ENCODE data around the gene FBXO9. TPM values are rescaled to one million over a fixed set of nuclear protein-coding genes. Genes with fewer than 3 reads are reported as not detected.

Gene FBXO9
- total RNA-seq, 1 donor from 2014 or later: 72.5 TPM

DNA sequence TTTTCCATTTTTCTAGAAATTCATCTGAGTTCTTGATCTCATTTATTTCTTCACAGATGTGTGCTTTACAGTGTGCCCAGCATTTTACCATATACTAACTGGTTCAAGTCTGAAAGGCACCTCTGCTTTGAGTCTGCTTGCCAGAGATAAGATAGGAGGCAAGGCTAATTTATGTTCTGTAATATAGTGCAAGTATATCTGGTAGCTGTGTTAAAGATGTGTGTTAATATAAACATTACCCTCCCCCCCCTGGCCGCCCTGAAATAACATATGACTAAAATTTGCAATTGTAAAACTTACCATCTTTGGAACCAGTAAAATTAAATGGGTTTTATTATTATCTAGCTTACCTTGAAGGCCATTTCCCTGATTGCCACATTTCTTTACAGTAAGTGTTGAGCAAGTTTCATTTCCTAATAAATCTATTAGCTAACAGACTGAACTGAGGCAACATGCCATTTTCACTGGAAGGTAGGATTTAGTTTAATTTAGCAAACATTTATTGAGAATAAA lies 2.7 kb downstream of the FBXO9 start:
- TF ChIP-seq, protein P1, sequence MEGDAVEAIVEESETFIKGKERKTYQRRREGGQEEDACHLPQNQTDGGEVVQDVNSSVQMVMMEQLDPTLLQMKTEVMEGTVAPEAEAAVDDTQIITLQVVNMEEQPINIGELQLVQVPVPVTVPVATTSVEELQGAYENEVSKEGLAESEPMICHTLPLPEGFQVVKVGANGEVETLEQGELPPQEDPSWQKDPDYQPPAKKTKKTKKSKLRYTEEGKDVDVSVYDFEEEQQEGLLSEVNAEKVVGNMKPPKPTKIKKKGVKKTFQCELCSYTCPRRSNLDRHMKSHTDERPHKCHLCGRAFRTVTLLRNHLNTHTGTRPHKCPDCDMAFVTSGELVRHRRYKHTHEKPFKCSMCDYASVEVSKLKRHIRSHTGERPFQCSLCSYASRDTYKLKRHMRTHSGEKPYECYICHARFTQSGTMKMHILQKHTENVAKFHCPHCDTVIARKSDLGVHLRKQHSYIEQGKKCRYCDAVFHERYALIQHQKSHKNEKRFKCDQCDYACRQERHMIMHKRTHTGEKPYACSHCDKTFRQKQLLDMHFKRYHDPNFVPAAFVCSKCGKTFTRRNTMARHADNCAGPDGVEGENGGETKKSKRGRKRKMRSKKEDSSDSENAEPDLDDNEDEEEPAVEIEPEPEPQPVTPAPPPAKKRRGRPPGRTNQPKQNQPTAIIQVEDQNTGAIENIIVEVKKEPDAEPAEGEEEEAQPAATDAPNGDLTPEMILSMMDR (IDR thresholded peaks at IDR 0.05): no peak
- no peak overlapping the region for H3K4me3 Mint-ChIP-seq (ENCODE audit: unreplicated experiment)
- no peak overlapping the region for H3K27ac Mint-ChIP-seq (ENCODE audit: unreplicated experiment)
- peaks cover 2% of the 10 kb centered on the region for H3K36me3 Mint-ChIP-seq (ENCODE audit: low read depth)
- H3K27me3 Mint-ChIP-seq (ENCODE audit: low read depth): no peaks in the 10 kb centered on the region
- no peaks in the 10 kb centered on the region for H3K9me3 Mint-ChIP-seq (ENCODE audit: low read depth)
- no peak for DNase-seq (ENCODE audit: low spot score)
- H3K4me1 Mint-ChIP-seq (ENCODE audit: low read depth): peaks cover 24% of the 10 kb centered on the region

DNA sequence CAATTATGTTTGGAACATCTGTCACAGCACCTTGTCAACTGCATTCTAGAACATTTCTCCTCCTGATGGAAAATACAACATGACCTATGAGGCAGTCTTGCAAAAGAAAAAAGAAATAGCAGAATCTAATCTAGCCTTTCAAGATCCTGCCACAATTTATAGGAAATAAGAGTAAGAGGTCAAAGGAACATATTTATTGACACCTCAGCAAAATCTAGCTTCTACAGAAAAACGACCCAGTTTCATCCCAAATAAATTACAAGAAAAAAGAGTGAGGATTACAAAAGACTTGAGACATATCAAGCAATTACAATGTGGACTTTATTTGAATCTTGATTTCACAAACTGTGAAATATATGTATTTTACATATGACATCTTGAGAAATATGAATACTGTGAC lies 4.2 kb downstream of the FBXO9 start:
- Mint-ChIP-seq H3K36me3 (ENCODE audit: low read depth) (peaks cover 11% of the 10 kb centered on the region), H3K4me3 (ENCODE audit: unreplicated experiment) (no peak overlapping the region)

DNA sequence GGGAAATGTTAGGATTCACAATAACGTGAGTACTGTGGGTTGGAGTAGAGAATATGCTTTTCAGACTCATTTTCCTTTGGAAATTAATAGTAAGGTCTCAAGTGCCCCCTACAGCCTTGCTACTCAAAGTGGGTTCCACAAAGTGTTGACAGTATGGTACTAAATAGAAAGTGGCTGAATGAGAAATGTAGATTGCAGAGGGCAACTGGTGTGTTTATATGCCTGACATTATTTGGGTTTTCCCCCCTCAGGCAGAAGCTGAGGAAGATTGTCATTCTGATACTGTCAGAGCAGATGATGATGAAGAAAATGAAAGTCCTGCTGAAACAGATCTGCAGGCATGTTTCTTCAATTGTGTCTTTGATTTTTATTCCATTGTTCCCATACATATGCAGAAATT lies 5.6 kb downstream of the FBXO9 start:
- no peak overlapping the region for H3K4me3 Mint-ChIP-seq (ENCODE audit: unreplicated experiment)
- H3K4me1 Mint-ChIP-seq (ENCODE audit: low read depth): peaks cover 20% of the 10 kb centered on the region
- no peaks in the 10 kb centered on the region for H3K9me3 Mint-ChIP-seq (ENCODE audit: low read depth)
- DNase-seq (ENCODE audit: low spot score): no peak
- TF ChIP-seq, protein P1 (IDR thresholded peaks at IDR 0.05): peak; percentile 51
- no peaks in the 10 kb centered on the region for H3K27me3 Mint-ChIP-seq (ENCODE audit: low read depth)
- peaks cover 15% of the 10 kb centered on the region for H3K36me3 Mint-ChIP-seq (ENCODE audit: low read depth)
- H3K27ac Mint-ChIP-seq (ENCODE audit: unreplicated experiment): no peak overlapping the region

More for the DNA sequence above, 4.2 kb downstream of the FBXO9 start:
- no peak for DNase-seq (ENCODE audit: low spot score)
- Mint-ChIP-seq H3K27me3 (ENCODE audit: low read depth) (no peaks in the 10 kb centered on the region), H3K4me1 (ENCODE audit: low read depth) (peaks cover 22% of the 10 kb centered on the region), H3K9me3 (ENCODE audit: low read depth) (no peaks in the 10 kb centered on the region), H3K27ac (ENCODE audit: unreplicated experiment) (no peak overlapping the region)
- TF ChIP-seq, protein P1 (IDR thresholded peaks at IDR 0.05): no peak

DNA sequence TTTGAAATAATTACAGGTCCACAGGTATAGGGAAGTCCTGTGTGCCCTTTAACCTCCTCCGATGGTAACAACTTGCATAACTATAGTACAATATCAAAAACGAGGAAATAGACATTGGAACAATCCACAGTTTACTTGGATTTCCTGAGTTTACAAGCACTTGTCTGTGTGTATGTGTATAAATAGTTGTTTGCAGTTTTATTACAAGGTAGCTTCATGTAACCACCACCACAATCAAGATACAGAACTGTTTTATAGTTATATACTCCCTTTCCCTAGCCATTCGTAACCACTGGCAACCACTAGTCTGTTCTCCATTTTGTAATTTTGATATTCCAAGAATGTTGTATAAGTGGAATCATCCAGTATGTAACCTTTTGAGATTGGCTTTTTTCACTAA lies 9.1 kb downstream of the FBXO9 start:
- Mint-ChIP-seq H3K4me1 (ENCODE audit: low read depth) (no peaks in the 10 kb centered on the region), H3K27ac (ENCODE audit: unreplicated experiment) (no peak overlapping the region), H3K9me3 (ENCODE audit: low read depth) (no peaks in the 10 kb centered on the region), H3K4me3 (ENCODE audit: unreplicated experiment) (no peak overlapping the region), H3K27me3 (ENCODE audit: low read depth) (no peaks in the 10 kb centered on the region), H3K36me3 (ENCODE audit: low read depth) (peaks cover 18% of the 10 kb centered on the region)
- TF ChIP-seq, protein P1 (IDR thresholded peaks at IDR 0.05): no peak
- no peak for DNase-seq (ENCODE audit: low spot score)

DNA sequence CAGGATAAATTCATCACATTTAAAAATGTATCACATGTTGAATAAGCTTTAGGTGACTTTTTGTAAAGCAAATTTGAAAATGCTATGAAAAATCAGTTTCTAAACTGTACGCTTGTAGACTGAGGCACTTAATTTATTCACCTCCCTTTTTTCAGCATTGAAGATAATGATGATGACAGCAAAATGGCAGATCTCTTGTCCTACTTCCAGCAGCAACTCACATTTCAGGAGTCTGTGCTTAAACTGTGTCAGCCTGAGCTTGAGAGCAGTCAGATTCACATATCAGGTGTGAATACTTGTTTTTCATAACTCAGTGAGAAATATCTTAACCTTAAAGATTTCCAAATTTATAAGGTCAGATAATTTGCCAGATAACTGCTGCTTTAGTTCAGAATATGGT lies 15.6 kb downstream of the FBXO9 start:
- H3K27me3 Mint-ChIP-seq (ENCODE audit: low read depth): no peaks in the 10 kb centered on the region
- TF ChIP-seq, protein P1 (IDR thresholded peaks at IDR 0.05): no peak
- H3K4me1 Mint-ChIP-seq (ENCODE audit: low read depth): no peaks in the 10 kb centered on the region
- no peaks in the 10 kb centered on the region for H3K9me3 Mint-ChIP-seq (ENCODE audit: low read depth)
- H3K4me3 Mint-ChIP-seq (ENCODE audit: unreplicated experiment): no peak overlapping the region
- DNase-seq (ENCODE audit: low spot score): no peak
- H3K27ac Mint-ChIP-seq (ENCODE audit: unreplicated experiment): no peak overlapping the region
- peaks cover 34% of the 10 kb centered on the region for H3K36me3 Mint-ChIP-seq (ENCODE audit: low read depth)

All from chondrocyte (in vitro differentiated cells).